Retinal pigment epithelial cell (primary cell): ENCODE measurements around the gene UGT1A5.

Experiments
- DNase-seq: peaks from one replicate; pipeline ENCODE4 v3.0.0-alpha.2; 2010; ENCODE audit warnings: low read depth
- H3K4me3 ChIP-seq: 2 replicates; pipeline ENCODE4 v1.5.1; 2011; ENCODE audit warnings: mild to moderate bottlenecking, low read length, control low read depth, moderate library complexity
- TF ChIP-seq, protein P1 (sequence below): conservative IDR thresholded peaks from 2 replicates; pipeline ENCODE4 v1.5.1; 2011; ENCODE audit warnings: low read depth, low read length, control low read depth, inconsistent platforms

The UGT1A5 gene

GRCh38 chr2:233674314-233674713 is 38.4 kb upstream of the UGT1A5 start:
- no peak overlapping the region for H3K4me3 ChIP-seq
- TF ChIP-seq, protein P1, sequence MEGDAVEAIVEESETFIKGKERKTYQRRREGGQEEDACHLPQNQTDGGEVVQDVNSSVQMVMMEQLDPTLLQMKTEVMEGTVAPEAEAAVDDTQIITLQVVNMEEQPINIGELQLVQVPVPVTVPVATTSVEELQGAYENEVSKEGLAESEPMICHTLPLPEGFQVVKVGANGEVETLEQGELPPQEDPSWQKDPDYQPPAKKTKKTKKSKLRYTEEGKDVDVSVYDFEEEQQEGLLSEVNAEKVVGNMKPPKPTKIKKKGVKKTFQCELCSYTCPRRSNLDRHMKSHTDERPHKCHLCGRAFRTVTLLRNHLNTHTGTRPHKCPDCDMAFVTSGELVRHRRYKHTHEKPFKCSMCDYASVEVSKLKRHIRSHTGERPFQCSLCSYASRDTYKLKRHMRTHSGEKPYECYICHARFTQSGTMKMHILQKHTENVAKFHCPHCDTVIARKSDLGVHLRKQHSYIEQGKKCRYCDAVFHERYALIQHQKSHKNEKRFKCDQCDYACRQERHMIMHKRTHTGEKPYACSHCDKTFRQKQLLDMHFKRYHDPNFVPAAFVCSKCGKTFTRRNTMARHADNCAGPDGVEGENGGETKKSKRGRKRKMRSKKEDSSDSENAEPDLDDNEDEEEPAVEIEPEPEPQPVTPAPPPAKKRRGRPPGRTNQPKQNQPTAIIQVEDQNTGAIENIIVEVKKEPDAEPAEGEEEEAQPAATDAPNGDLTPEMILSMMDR = no peak
- DNase-seq = no peak

DNA sequence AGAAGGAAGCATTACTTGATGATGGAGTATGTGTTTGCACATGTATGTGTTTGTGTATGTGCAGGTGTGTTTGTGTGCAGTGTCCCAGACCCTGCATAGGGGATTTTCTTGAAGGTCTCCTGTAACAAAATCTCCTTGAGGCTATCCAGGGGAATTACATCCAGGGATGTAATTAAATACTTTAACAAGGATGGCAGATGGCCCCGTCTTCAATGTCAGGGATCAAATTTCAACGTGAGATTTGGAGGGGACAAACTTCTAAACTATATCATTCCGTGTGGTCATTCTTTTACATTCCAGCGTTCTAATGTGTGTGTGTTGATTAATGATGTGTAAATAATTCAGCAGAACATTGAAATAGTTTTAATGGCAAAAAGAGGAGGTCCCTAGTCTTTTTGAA is 37.7 kb upstream of the UGT1A5 start:
- TF ChIP-seq, protein P1 = no peak
- no peak overlapping the region for H3K4me3 ChIP-seq
- no peak for DNase-seq

GRCh38 chr2:233676046-233676445 is 36.7 kb upstream of the UGT1A5 start:
- TF ChIP-seq, protein P1 = no peak
- no peak overlapping the region for H3K4me3 ChIP-seq
- DNase-seq = no peak

GRCh38 chr2:233679196-233679595 is 33.5 kb upstream of the UGT1A5 start:
- TF ChIP-seq, protein P1 = no peak
- no peak overlapping the region for H3K4me3 ChIP-seq
- DNase-seq = no peak

- TF ChIP-seq, protein P1 = no peak
- no peak overlapping the region for H3K4me3 ChIP-seq
- no peak for DNase-seq
Measured at GRCh38 chr2:233680361-233681045, 32.2 kb upstream of the UGT1A5 start.

DNA sequence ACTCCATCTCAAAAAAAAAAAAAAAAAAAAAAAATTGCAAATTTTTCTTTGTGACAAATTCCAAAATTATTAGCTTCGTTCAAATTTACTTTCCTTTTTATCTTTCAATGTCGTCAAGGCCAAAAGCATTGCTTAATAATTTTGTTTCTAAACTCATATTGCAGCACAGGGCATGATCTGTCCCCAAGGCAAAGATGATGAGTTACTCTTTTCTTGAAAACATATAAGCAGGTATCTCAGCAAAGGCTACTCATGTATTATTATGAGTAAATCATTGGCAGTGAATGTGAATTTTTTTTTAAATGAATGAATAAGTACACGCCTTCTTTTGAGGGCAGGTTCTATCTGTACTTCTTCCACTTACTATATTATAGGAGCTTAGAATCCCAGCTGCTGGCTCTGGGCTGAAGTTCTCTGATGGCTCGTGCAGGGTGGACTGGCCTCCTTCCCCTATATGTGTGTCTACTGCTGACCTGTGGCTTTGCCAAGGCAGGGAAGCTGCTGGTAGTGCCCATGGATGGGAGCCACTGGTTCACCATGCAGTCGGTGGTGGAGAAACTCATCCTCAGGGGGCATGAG is 31.1 kb upstream of the UGT1A5 start, which contains the start of gene UGT1A7:
Gene UGT1A7 (plus strand): TSS at position 381 of the 579 bp plus-strand sequence. CDS start 37 bp downstream, at position 418.
- no peak within 1 kb of the TSS for H3K4me3 ChIP-seq
- no peak for DNase-seq
- TF ChIP-seq, protein P1 = no peak

GRCh38 chr2:233684640-233685039 is 28.1 kb upstream of the UGT1A5 start:
- H3K4me3 ChIP-seq = no peak overlapping the region
- TF ChIP-seq, protein P1 = no peak
- DNase-seq = no peak
